GM12801 (cell line): ENCODE data around the gene UBR1.

ENCODE experiments used
- TF ChIP-seq, protein P1 (sequence below): IDR thresholded peaks from one replicate; pipeline ENCODE4 v1.5.1; 2011; ENCODE audit warnings: control low read depth; ENCODE audit not compliant: insufficient read length; ENCODE audit errors: extremely low read depth

UBR1 gene

GRCh38 chr15:43125100-43125661, 19.3 kb upstream of the UBR1 start:
- TF ChIP-seq, protein P1, sequence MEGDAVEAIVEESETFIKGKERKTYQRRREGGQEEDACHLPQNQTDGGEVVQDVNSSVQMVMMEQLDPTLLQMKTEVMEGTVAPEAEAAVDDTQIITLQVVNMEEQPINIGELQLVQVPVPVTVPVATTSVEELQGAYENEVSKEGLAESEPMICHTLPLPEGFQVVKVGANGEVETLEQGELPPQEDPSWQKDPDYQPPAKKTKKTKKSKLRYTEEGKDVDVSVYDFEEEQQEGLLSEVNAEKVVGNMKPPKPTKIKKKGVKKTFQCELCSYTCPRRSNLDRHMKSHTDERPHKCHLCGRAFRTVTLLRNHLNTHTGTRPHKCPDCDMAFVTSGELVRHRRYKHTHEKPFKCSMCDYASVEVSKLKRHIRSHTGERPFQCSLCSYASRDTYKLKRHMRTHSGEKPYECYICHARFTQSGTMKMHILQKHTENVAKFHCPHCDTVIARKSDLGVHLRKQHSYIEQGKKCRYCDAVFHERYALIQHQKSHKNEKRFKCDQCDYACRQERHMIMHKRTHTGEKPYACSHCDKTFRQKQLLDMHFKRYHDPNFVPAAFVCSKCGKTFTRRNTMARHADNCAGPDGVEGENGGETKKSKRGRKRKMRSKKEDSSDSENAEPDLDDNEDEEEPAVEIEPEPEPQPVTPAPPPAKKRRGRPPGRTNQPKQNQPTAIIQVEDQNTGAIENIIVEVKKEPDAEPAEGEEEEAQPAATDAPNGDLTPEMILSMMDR, result no peak

DNA sequence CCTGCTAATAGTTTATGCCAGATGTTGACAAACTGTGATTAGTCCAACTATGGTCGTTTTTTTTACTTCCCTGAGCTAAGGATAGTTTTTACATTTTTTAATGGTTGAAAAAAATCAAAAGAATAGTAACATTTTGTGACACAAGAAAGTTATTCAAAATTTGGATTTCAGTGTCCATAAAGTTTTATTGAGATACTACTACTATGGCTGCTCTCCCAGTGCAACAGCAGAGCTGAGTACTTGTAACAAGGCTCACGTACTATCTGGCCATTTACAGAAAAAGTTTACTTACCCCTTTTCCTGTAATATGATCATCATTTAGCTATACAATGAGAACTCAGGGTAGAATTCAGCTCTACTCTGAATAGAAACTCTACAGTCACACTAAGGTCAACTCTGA, 16.0 kb upstream of the UBR1 start:
- TF ChIP-seq, protein P1, result no peak

- TF ChIP-seq, protein P1, result no peak
Observed at GRCh38 chr15:43118829-43119228, 13.0 kb upstream of the UBR1 start.

DNA sequence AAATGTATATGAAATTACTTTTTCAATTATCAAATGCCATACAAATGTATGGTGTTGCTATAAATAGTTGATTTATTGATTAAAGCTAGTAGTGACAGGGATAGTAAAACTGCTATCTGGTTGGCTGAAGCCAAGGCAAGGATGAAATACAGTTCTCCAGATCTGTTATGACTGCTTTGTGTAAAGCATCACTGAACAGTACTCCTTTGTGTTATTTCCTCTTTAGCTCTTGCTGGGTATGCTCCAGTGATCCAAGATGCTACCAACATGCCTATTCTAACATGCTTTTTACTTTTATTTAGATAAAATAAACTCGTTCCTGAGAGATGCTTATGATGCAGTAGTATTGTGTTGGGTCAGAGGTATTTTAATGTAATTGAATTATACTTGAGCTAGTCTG, 12.4 kb upstream of the UBR1 start:
- TF ChIP-seq, protein P1, result no peak

- TF ChIP-seq, protein P1, result no peak
Observed at GRCh38 chr15:43111354-43111753, 5.5 kb upstream of the UBR1 start.

- TF ChIP-seq, protein P1, result no peak
Observed at GRCh38 chr15:43107751-43108150, 1.9 kb upstream of the UBR1 start.

- TF ChIP-seq, protein P1, result no peak
Observed at GRCh38 chr15:43106486-43106829, 620 bp upstream of the UBR1 start.
